Activated naive CD8-positive, alpha-beta T cell treated with anti-CD3 and anti-CD28 coated beads, Interleukin-2, amount 50 U/mL, for 16 hours (primary cell): ENCODE measurements around the gene DET1.
"Not testable (repeated sequence)": the region's sequence is repeated elsewhere in the genome, so short reads cannot be mapped to it uniquely, and the experiment has no call there.

Experiments
- DNase-seq: peaks from one replicate; pipeline ENCODE4 v3.0.0-alpha.2; 2020; ENCODE audit warnings: low read depth, low spot score

DET1 gene

GRCh38 chr15:88497109-88497765 lies 49.2 kb downstream of the DET1 start:
- no peak for DNase-seq

- no peak for DNase-seq
Measured at GRCh38 chr15:88493844-88494243, 52.6 kb downstream of the DET1 start.

- DNase-seq, result no peak
Measured at GRCh38 chr15:88491158-88491557, 55.3 kb downstream of the DET1 start.

GRCh38 chr15:88490036-88490435 lies 56.4 kb downstream of the DET1 start:
- DNase-seq, result no peak

- DNase-seq, result no peak
Measured at GRCh38 chr15:88489321-88489720, 57.2 kb downstream of the DET1 start.

GRCh38 chr15:88487796-88488523 lies 58.5 kb downstream of the DET1 start:
- DNase-seq, result no peak

GRCh38 chr15:88487178-88487795 lies 59.2 kb downstream of the DET1 start:
- no peak for DNase-seq

GRCh38 chr15:88484682-88485331 lies 61.7 kb downstream of the DET1 start:
- DNase-seq, result no peak

GRCh38 chr15:88482263-88482662 lies 64.2 kb downstream of the DET1 start:
- no peak for DNase-seq

- DNase-seq, result no peak
Measured at GRCh38 chr15:88480981-88481380, 65.5 kb downstream of the DET1 start.

- DNase-seq, result no peak
Measured at GRCh38 chr15:88479169-88479568, 67.3 kb downstream of the DET1 start.

GRCh38 chr15:88477904-88478303 lies 68.6 kb downstream of the DET1 start:
- no peak for DNase-seq

GRCh38 chr15:88477126-88477525 lies 69.4 kb downstream of the DET1 start:
- DNase-seq, result no peak

GRCh38 chr15:88476635-88477060 lies 69.8 kb downstream of the DET1 start:
- no peak for DNase-seq

- not testable (repeated sequence) for DNase-seq
Measured at GRCh38 chr15:88473661-88474293, 72.7 kb downstream of the DET1 start.

- no peak for DNase-seq
Measured at GRCh38 chr15:88472225-88472624, 74.3 kb downstream of the DET1 start.

- DNase-seq, result no peak
Measured at GRCh38 chr15:88470625-88471372, 75.7 kb downstream of the DET1 start.

GRCh38 chr15:88469321-88469720 lies 77.2 kb downstream of the DET1 start:
- no peak for DNase-seq

GRCh38 chr15:88468721-88469120 lies 77.8 kb downstream of the DET1 start:
- DNase-seq, result not testable (repeated sequence)

GRCh38 chr15:88467935-88468528 lies 78.4 kb downstream of the DET1 start:
- DNase-seq, result no peak
